ENCODE results near the gene HEMK1. TPM values are rescaled to one million over a fixed set of nuclear protein-coding genes. Genes with fewer than 3 reads are reported as not detected.

The HEMK1 gene
- total RNA-seq, 1 experiment from 2014 or later: 12.5 TPM

GRCh38 chr3:50574444-50574831 is 5.1 kb downstream of the HEMK1 start:
- Histone ChIP-seq H2BK120ac (ENCODE audit: low read depth, low read length, poor library complexity, severe bottlenecking) (no peak overlapping the region), H3K18ac (ENCODE audit: insufficient read length, low read depth, low read length) (no peak overlapping the region), H2BK20ac (ENCODE audit: low read depth, low read length, poor library complexity, severe bottlenecking) (no peak overlapping the region), H3K4me2 (ENCODE audit: insufficient read depth, insufficient read length, low read length) (no peak overlapping the region), H2BK12ac (ENCODE audit: insufficient read length, low read depth, low read length) (no peak overlapping the region), H2BK15ac (ENCODE audit: low read depth, low read length) (no peak overlapping the region), H3K56ac (ENCODE audit: insufficient read length, low read depth, low read length) (no peak overlapping the region), H3K27me3 (ENCODE audit: insufficient read depth, low read length) (no peaks in the 10 kb centered on the region), H4K8ac (replicated peaks; ENCODE audit: insufficient read length, low read depth, low read length) (no peak overlapping the region), H4K20me1 (ENCODE audit: control insufficient read depth, insufficient read depth, insufficient read length) (no peaks in the 10 kb centered on the region), H2BK5ac (ENCODE audit: insufficient read length, low read length) (no peak overlapping the region), H2AK5ac (ENCODE audit: insufficient read length, low read length) (no peak overlapping the region), H3K27ac (ENCODE audit: insufficient read length, low read depth, low read length) (no peak overlapping the region), H2AFZ (ENCODE audit: low read length) (no peak overlapping the region), H4K91ac (ENCODE audit: insufficient read length, low read depth, low read length) (no peak overlapping the region), H3K14ac (ENCODE audit: insufficient read depth, low read length) (no peak overlapping the region), H3K9ac (ENCODE audit: extremely low read depth, insufficient read length, low read length) (no peak overlapping the region), H3K23ac (ENCODE audit: insufficient read length, low read depth, low read length) (no peak overlapping the region), H3K4me1 (ENCODE audit: insufficient read depth, low read length) (no peaks in the 10 kb centered on the region), H3K9me3 (ENCODE audit: control insufficient read depth, low read depth, low read length) (no peaks in the 10 kb centered on the region), H3T11ph (ENCODE audit: low read length) (no peak overlapping the region), H3K79me2 (ENCODE audit: insufficient read depth, low read length) (no peaks in the 10 kb centered on the region), H4K5ac (ENCODE audit: insufficient read length, low read depth, low read length) (no peak overlapping the region), H3K4ac (ENCODE audit: low read depth, low read length) (no peak overlapping the region), H3K23me2 (ENCODE audit: insufficient read length, low read depth, low read length, poor library complexity, severe bottlenecking) (no peaks in the 10 kb centered on the region), H3K79me1 (ENCODE audit: insufficient read depth, low read depth, low read length, poor library complexity, severe bottlenecking) (no peaks in the 10 kb centered on the region)
- peaks cover 0 to 6% of the 10 kb centered on the region in 2 experiments; a peak in 3 of 4 replicates for H3K4me1 Mint-ChIP-seq
- H3K9me3 Mint-ChIP-seq: no peaks in the 10 kb centered on the region
- peaks cover 0 to 4% (median 1%) of the 10 kb centered on the region in 3 experiments; a peak in 3 of 7 replicates for H3K36me3 Mint-ChIP-seq (ENCODE audit: insufficient read depth in 1 of 3, low read depth in 3 of 3)
- WGBS (ENCODE audit: extremely low coverage, insufficient read length, low lambda C conversion rate): no CpG with 5 or more reads among the region's 1 CpG
- no peaks in the 10 kb centered on the region for H3K27me3 Mint-ChIP-seq (ENCODE audit: low read depth)
- DNase-seq: no peak
- no peak overlapping the region for H3K27ac Mint-ChIP-seq
- no peak overlapping the region for H3K4me3 Mint-ChIP-seq
- TF ChIP-seq CTCF (conservative IDR thresholded peaks at IDR 0.05): no peak

All from H9 (cell line).